Colon (tissue), 2 donors: ENCODE measurements around the gene CCDC87.

Experiments used
- FAIRE-seq: peaks from 2 replicates; lab custom pipeline; 2012; peaks lifted over from hg19 to GRCh38; lab: Jason Lieb, UNC
- donor health status: control.
- donor health status: control.

Gene CCDC87

DNA sequence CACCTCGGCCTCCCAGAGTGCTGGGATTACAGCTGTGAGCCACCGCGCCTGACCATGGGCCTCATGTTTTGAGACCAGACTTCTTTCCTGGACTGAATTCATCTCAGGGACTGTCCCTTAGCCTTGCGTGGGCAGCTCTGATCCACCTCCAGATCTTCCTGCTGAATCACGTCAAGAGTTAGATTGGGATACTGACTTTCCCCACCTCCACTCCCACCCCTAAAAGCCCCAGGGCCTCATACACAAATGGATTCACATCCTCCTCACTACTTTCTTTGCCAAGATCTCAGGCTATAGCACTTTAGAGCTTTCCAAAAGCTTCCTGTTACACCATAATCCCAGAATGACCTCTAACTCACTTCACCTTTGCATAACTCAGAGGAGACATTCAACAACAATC, 12.1 kb downstream of the CCDC87 start:
- no peak for FAIRE-seq

DNA sequence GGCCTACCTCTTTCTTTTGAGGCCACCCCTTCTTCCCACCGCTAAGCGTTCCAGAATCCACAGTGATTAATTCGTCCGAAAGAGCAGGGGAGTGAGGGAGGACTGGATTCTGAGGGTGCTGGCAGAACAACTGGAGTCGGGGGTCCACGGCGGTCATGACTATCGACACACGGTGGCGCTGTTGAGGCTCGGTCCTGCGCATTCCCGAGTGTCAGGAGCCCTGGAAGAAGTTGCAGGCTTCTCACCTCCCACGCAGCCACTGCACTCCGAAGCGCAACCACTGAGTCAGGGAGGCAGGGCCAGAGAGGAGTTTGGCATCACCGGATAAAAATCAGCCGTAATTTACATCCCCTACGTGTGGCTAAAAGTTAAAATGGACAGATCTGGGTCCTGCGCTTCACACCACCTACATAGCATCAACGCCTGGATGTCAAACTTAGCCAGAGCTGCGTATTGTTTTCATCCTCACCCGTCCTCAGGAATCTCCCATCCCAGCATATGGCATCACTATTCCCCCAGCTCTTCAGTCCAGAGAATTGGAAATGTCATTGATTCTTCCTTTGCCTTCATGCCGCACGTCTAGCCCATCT, 13.8 kb downstream of the CCDC87 start:
- no peak for FAIRE-seq

DNA sequence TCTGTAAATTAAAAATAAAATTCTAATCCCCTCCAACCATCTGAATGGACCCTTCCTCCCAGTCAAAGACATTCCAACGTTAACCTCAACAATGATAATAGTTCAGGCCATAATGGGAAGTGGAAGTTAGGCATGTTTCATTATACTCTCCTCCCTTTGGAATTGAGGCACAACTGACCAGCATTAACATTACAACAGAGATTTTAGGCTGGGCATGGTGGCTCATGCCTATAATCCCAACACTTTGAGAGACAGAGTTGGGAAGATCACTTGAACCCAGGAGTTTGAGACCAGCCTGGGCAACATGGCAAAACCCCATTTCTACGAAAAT, 22.0 kb downstream of the CCDC87 start:
- no peak for FAIRE-seq

DNA sequence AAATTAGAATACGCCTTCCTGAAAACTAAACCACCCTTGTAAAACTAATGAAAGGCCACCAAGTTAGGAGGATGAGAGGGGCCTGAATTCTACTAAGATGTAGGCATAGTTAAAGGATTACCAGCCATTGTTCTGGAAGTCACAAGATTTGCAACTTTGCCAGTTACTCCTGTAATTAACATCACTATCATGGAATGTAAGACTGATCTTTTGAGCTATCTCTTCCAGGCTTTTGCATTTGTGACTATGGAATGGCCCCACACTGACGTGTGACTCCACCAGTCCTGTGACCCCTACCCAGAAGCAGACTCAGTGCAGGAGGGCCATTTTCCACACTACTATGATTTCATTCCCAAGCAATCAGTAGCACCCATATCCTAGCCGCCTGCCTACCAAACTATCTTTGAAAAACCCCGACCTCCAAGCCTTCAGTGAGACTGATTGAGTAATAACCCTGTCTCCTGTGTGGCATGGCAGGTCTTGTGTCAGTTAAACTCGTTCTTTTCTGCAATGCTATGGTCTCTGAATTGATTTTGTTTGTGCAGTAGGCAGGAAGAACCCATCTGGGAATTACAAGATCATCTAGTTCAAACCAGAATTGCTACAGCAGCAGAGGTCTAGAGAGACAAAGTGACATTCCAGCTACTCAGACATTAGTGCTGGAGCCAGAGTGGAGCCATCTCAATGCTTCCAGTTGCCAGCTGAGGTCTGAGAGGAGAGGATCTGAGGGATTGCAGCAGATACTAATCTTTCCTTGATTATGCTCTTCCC, 22.6 kb downstream of the CCDC87 start:
- FAIRE-seq: no peak

DNA sequence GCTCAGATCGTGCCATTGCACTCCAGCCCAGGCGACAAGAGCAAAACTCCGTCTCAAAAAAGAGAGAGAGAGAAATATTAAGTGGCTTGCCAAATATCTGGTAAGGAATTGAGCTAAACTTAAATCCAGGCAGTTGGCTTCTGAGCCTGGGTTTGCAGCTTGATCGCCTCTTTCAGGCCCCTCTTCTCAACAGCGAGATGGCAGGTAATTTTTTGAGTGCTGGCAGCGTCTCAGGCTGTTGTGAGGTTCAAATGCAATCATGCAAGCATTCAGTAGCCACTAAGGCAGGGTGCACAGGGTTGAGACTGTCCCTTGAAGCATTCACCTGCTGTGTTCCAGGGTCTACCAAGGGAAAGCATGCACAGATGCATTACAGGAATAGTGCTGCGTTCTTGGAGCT, 23.8 kb downstream of the CCDC87 start:
- FAIRE-seq: no peak

DNA sequence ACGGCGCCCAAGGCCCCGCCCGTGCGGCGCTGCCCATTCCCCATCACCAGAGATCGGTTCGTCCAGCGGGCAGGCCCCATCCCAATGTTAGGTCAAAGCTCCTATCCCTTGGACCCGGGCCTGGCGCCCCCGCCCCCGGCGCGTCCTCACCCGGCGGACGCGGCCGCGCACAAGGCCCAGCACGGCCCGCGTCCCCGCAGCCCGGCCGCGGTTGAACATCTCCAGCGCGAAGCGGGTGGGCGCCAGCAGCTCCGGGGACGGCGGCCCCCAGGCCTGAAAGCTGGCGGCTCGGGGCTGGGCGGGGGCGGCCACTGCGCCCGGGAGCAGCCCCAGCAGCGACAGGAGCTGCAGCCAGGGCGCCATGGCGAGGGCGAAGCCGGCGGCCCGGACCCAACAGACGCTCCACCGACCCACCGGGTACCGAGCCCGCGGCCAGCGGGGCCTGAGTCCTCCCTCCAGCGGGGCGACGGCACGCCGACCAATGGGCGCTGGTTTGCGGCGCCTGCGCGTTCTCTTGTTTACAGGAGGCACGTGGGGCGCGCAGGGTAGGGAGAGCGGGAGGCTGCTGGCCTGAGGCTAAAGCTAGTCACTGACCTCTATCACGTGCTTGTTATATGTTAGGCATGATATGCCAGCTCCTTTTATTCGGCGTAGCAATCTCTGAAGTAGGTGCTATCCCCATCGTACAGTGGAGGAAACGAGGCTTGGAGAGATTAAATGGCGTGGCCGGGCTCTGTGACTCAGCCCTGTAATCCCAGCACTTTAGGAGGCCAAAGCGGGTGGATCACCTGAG, 24.5 kb downstream of the CCDC87 start, which contains the start of gene CTSF:
CTSF (minus strand) TSS at position 483 of the 793 bp plus-strand sequence; CDS start at position 363, 120 bp downstream.
- FAIRE-seq: no peak

DNA sequence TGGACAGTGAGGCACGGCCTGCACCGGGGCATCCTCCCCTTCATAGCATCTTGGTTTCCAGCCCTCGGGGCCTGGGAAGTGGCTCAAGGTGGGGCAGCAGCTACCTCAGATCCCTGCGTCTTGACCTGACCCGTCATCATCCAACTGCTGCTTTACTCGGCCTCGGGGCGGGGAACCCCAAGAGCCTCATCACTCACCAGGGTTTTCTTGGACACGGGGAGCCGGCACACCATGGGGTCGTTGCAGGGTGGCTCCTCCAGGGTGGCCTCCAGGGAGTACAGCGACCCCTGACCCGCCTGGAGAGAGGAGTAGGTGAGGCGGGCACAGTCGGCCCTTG, 25.1 kb downstream of the CCDC87 start:
- FAIRE-seq: no peak

DNA sequence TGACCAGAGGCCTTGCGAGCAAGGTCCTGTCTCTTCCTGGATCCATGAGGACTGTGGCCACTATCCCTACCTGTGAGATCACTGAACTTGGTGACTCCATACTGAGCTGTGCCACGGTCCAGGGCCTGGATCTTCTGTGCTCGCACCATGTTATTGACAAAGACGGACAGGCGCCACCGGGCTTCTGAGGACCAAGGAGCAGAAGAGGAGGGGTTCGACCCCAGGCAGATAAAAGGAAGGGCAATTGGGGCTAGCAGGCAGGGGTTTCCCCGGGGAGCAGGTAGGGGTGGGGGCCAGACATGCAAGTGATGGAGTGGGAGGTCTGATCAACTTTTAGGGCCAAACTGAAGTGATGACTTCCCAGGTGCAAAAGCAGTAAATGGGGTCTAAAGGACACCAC, 26.6 kb downstream of the CCDC87 start:
- FAIRE-seq: no peak

DNA sequence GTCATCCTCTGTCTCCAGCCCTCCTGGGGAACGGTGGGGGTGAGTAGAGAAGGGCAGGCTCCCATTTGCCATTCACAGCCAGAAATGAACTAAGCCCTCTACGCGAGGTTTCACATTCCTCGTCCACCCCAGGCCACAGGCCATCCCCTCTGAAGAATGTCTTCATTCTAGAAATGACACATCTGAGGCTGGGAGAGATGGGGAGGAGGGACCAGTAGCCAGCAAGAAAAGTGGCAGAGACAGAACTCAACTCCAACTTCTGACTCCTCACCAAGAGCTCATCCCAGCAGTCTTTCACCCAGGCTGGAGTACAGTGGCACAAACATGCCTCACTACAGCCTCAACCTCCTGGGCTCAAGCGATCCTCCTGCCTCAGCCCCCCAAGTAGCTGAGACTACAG, 27.9 kb downstream of the CCDC87 start:
- FAIRE-seq: no peak

DNA sequence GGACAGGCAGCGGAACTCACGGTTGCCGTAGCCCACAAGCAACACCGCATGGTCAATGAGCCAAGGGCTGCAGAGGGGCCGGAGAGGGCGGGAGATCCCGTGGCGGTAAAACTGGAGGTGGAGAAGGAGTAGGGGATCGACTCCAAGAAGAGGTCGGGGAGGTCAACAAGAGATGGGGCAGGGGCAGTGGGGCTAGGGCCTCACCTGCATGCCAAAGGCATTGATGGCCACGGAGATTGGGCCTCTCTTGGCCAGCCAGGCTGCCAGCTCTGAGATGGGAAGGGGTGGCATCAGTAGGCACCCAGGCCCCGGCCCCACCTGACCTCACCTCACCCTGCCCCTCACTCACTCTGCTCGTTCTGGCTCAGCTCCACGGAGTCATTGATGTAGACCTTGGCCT, 28.3 kb downstream of the CCDC87 start:
- no peak for FAIRE-seq

DNA sequence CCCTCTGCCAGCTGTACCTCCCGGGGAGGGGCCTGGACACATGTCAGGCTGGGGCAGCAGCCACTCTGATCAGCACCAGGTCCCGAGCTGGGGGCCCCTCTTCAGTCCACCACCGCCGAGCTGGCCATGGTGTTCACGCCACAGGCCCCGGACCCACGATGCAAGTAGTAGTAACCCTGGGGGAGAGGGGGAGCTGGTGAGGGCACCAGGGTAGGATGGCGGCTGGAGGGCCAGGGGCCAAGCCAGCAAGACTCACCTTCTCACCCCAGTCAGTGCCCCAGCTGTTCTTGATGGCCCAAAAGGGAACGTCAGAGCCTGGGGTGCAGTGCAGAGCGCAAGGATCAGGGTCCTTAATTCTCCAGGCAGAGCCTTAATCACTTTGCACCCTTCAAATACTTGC, 29.0 kb downstream of the CCDC87 start:
- no peak for FAIRE-seq

DNA sequence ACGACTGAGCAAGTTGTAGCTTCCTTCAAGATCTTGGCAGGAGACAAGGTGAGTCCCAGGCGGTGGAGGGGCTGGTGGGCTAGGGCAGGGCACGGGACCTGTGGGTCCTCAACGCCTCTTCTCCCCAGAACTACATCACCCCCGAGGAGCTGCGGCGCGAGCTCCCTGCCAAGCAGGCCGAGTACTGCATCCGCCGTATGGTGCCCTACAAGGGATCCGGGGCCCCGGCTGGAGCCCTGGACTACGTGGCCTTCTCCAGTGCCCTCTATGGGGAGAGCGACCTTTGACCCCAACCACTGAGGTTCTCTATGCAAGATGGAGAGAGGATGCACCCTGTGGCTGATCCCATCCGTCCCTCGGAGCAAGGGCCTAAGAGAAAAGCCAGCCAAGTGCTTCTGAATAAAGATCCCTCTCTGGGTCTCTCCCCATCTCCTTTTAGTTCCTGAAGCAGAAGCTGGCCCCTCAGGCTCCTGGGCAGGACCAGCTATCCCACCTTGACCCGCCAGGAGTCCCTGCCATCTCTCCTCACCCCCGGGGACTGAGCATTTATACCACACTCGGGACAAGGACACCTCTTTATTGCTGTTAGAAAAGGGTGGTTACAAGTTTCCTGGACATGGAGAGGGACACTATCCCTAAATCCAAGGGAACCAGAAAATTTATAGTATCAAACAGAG, 29.8 kb downstream of the CCDC87 start:
- FAIRE-seq: no peak

DNA sequence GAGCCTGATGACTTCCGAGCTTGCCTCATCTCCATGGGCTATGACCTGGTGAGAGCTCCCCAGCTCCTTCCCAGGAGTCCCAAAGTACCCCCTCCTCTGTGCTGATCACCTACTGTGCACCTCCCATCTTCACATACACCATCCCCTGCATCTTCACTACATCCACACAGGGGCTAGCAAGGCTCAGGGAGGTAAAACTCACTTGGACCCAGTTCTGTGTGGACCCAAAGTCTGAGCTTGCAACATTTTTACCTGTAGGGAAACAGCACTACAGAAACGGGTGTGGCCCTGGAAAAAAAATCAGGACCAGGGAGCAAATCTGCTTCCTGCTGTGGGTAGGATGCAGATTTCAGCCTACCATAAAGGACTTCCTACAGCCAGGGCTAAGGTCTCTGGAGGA, 30.6 kb downstream of the CCDC87 start:
- FAIRE-seq: no peak

DNA sequence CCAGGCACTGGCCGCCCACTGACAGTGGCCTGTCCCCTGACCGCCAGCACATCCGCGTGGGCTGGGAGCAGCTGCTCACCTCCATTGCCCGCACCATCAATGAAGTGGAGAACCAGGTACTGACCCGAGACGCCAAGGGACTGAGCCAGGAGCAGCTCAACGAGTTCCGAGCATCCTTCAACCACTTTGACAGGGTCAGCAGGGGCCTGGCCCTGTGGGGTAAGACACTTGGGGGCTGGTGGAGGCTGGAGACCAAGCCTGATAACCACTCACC, 31.0 kb downstream of the CCDC87 start:
- no peak for FAIRE-seq

DNA sequence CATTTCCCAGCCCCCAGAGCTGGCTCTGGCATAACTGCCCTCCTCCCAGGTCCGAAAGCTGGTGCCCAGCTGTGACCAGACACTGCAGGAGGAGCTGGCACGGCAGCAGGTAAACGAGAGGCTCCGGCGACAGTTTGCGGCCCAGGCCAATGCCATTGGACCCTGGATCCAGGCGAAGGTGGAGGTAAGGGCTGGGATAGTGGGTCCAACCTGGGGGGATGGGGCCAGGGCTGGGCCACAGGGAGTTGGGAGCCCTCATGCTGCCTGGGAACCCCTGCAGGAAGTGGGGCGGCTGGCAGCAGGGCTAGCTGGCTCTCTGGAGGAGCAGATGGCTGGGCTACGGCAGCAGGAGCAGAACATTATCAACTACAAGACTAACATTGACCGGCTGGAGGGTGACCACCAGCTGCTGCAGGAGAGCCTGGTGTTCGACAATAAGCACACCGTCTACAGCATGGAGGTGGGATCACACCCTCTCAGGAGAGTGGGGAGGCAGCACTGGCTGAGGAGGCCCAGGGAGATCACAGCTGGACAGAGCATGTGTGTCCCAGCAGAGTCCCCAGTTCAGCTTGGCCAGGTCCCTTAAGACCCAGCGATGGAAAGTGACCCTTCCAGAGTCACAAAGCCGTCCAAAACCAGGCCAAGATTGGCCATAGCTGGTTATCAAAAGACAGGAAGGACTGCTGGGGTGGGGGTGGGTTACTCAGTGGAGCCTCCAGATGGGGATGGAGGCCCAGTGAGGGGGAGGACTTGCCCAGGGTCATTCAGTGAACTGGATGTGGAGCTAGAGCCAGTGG, 31.5 kb downstream of the CCDC87 start:
- no peak for FAIRE-seq

DNA sequence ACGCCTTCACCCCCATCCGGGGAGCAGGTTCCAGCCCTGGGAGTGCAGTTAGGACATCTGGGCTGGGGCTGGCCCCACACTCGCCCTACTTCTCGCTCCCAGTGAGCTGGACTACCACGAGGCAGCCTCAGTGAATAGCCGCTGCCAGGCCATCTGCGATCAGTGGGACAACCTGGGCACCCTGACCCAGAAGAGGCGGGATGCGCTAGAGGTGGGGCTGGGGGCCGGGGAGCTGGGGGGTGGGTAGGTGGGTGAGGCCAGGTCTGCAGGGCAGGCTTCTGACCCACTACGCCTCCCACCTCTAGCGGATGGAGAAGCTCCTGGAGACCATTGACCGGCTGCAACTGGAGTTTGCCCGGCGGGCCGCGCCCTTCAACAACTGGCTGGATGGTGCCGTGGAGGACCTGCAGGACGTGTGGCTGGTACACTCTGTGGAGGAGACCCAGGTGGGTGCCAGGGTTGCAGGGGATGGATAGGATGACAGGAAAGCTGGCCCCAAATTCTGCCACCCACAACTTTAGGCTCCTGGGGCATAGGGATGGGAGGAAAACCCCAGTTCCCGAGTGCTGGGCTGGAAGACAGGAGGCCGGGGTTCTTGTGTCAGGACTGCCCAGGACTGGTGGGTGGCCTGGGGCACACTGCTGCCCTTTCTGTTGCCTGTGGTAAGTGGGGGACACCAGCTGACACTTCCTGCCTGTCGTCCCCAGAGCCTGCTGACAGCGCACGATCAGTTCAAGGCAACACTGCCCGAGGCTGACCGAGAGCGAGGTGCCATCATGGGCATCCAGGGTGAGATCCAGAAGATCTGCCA, 32.8 kb downstream of the CCDC87 start:
- no peak for FAIRE-seq

DNA sequence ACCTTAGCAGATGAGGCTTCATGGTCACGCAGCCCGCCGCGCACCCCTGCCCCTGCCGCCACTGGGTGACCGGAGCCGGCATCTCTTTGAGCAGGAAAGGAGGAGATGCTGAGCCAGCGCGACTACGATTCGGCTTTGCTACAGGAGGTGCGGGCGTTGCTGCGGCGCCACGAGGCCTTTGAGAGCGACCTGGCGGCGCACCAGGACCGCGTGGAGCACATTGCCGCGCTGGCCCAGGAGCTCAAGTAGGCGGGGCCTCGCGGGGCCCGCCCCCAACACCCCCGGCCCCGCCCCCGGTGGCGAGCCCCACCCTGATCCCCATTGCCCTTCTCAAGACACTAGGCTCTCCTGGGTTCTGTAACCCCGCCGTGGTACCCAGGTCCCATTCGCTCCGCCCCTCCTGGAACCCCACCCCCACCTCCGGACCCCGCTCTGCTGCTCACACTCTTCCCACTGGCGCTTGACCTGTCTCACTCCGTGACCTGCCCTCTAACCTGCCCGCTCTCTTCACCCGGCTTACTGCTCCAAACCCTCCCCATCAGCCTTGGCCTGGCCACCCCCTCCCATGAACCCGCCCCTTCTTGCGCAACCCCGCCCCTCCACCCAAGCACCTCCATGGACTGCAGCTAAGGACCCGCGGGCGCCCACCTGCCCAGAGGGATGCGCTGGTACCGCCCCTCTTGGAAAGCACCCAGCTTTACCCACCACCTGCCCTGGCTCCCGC, 33.6 kb downstream of the CCDC87 start:
- no peak for FAIRE-seq

DNA sequence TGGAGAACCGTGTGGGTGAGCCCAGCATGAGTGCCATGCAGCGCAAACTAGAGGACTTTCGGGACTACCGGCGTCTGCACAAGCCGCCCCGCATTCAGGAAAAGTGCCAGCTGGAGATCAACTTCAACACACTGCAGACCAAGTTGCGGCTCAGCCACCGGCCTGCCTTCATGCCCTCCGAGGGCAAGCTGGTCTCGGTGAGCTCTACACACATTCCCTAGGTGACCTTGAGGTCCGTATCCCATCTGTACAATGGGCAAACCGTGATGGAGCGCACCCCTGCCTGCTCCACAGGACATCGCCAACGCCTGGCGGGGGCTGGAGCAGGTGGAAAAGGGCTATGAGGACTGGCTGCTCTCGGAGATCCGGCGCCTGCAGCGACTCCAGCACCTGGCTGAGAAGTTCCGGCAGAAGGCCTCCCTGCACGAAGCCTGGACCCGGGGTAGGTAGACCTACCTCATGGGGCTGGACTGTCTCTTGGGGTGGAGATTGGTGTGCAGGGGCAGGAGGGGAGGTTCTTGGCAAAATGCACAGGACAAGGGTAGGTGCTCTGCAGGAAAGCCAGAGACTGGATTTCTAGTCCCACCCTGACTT, 35.0 kb downstream of the CCDC87 start:
- no peak for FAIRE-seq

DNA sequence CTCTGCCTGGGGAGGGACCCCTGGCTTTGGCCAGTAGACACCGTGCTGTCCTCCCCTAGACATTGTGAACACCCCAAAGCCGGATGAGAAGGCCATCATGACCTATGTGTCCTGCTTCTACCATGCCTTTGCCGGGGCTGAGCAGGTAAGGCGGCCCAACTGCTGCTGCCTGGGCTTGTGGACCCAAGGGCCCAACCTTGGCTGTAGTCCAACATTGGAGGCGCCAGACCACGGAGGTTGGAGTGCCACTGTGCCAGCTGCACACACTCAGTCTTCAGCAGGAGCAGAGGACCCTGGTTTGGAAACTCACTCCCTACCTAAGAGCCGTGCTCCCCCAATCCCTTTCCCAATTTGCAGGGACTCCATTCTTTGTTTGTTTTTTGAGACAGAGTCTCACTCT, 36.8 kb downstream of the CCDC87 start:
- no peak for FAIRE-seq

DNA sequence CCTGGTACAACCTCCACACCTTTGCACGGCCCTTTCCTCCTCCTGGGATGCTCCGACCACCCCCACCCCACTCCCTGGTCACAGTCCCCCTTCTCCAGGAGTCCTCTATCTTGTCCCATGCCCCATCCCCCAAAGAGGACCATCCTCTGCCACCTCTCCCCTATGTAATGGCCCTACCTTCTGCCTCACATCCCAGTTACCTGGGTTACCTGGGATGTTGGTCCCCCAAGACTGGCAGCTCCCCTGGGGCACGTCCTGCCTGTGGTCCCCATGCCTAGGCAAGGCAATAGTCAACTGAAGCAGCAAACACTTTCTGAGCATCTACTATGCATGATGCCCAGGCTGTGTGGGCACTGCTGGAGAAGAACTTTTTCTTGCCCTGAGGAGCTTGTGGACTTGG, 37.4 kb downstream of the CCDC87 start:
- no peak for FAIRE-seq
